ENCODE measurements around the gene WNT9A. TPM values are rescaled to one million over a fixed set of nuclear protein-coding genes. Genes with fewer than 3 reads are reported as not detected.
"Not testable (repeated sequence)": the region's sequence is repeated elsewhere in the genome, so short reads cannot be mapped to it uniquely, and the experiment has no call there.

The WNT9A gene
- total RNA-seq, 2 experiments from 2014 or later: not detected

DNA sequence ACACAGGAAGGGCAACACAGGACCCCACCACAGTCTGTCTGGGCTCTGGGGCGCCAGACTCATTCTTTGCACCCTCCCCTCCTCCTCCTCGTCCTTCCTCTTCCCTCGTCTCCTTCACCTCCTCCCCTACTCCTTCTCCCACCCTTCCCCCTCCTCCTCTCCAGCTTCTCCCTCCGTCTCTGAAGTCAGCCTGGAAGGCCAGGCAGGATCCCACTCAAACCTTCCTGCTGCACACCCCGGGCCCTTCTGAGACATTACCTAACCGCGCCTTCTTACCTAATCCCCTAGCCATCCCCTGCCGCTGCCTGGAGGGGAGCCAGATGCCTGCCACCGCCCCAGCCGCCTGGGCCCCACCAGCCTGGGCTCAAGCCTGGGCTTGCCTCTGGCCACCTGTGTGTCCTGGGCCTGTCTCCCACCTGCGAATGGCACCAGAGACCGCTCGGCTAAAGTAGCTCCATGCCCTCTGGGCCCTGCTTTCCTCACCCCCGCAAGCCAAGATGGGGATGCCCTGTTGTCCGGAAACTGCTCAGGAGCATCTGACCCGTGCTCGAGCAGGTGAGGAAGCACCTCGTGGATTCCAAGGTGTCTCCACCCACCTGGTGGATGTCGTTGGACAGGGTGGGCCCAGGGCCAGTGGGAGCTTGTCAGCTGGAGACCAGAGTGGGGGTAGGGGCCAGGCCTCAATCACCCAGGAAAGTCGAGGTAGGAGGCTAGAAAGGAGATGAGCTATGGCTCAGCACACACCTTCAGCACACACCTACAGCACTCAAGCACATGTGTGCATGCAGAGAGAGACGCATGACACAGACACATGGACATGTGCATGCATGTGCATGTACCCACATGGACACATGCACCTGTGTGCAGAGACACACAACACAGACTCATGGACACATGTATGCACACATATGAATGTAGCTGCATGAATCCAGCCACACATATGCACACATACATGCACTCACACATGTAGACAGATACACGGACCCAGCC is 31.9 kb downstream of the WNT9A start:
- intact Hi-C loops (cut with micrococcal nuclease): no loop called here
- Mint-ChIP-seq H3K4me1 (ENCODE audit: low read depth) (peaks cover 2% of the 10 kb centered on the region), H3K27ac (no peak overlapping the region), H3K27me3 (ENCODE audit: low read depth) (no peaks in the 10 kb centered on the region), H3K4me3 (no peak overlapping the region), H3K36me3 (ENCODE audit: low read depth) (no peaks in the 10 kb centered on the region), H3K9me3 (no peaks in the 10 kb centered on the region)
- CTCF ChIA-PET: no interaction called here
- DNase-seq: no peak

DNA sequence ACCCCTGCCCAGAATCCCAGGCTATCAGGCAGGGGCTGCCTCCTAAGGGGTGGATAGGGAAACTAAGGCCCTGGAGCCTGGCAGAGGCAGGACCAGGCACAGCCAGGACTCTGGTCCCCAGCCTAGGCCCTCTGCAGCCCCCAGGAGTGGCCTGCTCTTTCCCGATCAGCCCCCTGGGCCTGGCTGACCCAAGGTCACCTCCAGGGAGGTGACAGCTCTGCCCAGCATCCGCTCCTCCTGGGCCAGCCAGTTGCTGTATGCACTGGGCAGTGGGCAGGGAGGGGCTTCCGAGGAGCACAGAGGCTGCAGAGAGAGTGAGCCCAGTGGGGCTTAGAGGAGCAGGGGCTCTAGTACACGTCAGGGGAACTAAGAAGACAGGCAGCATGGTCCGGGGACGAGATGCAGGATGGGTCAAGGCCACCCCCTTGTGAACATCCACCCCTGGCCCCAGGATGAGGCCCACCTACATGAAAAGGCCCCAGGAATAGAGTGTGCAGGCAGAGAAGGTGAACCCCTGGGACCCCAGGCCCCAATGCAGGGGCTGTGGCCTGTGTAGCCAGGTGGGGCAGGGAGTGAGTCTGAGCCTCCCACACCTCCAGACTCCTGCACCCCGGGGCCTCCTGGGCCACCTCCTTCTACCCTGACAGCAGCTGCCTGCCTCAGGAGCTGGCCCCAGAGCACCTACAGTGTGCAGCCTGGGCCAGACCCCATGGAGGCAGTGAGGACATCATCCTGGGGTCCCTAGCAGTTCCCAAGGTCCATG is 32.8 kb downstream of the WNT9A start:
- DNase-seq: no peak
- CTCF ChIA-PET: no interaction called here
- no peaks in the 10 kb centered on the region for H3K9me3 Mint-ChIP-seq
- intact Hi-C loops (cut with micrococcal nuclease): no loop called here
- H3K4me3 Mint-ChIP-seq: no peak overlapping the region
- no peaks in the 10 kb centered on the region for H3K27me3 Mint-ChIP-seq (ENCODE audit: low read depth)
- no peaks in the 10 kb centered on the region for H3K36me3 Mint-ChIP-seq (ENCODE audit: low read depth)
- H3K27ac Mint-ChIP-seq: no peak overlapping the region
- peaks cover 2% of the 10 kb centered on the region for H3K4me1 Mint-ChIP-seq (ENCODE audit: low read depth)

DNA sequence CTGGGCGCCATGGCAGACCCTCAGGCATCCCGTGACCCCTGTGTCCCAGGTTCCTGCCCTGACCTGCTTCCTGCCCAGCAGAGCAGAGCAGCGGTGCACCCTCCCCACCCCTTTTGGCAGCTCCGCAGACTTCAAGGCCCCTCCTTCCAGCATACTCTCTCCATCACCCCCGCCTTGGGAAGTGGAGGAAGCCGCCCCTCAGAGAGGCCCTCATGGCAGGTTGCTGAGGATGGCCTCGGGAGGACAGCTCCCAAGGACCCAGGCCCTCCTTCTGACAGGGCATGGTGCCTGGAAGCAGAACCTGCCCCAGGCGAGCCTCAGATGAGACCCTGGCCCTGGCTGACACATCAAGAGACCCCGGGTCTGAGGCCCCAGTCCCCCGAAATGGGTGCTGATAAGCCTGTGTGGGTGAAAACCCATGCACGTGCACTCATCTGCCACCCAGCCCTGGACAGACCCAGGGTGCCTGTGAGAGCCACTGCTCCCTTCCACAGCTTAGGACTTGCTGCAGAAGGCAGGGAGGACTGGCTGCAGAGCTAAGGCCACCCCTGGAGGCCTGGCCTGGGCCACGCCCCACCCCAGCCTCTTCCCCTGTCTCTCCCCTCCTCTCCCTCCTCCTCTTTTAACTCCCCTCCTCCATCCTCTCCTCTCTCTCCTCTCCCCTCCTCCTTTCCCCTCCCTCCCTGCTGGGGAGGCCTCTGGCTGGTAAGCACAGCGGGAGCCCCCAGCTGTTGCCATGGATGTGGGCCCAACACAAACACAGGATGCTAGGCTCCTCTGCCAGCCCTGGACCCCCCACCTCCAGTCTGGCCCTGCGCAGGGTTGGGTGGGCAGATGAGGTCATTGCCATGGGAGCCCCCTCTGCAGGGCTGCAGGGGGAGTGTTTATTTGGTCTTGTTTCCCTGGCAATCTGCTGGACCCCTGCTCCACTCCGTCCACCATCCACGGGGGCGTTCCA is 33.7 kb downstream of the WNT9A start:
- intact Hi-C loops (cut with micrococcal nuclease): no loop called here
- CTCF ChIA-PET: no interaction called here
- Mint-ChIP-seq H3K9me3 (no peaks in the 10 kb centered on the region), H3K36me3 (ENCODE audit: low read depth) (no peaks in the 10 kb centered on the region), H3K27me3 (ENCODE audit: low read depth) (no peaks in the 10 kb centered on the region), H3K4me1 (ENCODE audit: low read depth) (peaks cover 2% of the 10 kb centered on the region), H3K27ac (no peak overlapping the region), H3K4me3 (no peak overlapping the region)
- DNase-seq: no peak

DNA sequence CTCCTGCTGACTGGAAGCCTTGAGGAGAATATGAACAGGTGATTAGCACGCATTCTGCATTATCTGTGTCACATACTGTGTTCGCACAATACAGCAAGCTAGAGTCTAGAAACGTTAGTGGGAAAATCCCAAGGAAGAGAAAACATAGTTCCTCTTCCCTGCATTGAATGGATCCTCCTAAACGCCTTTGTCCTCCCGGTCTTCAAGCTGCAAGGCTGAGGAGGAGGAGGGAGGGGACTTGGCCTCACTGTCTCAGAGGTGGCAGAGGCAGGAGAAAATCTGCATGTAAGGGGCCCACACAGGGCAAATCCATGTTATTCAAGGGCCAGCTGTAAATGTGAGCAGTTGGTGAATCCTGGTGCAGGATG is 34.4 kb downstream of the WNT9A start:
- no peak overlapping the region for H3K27ac Mint-ChIP-seq
- no peak for DNase-seq

DNA sequence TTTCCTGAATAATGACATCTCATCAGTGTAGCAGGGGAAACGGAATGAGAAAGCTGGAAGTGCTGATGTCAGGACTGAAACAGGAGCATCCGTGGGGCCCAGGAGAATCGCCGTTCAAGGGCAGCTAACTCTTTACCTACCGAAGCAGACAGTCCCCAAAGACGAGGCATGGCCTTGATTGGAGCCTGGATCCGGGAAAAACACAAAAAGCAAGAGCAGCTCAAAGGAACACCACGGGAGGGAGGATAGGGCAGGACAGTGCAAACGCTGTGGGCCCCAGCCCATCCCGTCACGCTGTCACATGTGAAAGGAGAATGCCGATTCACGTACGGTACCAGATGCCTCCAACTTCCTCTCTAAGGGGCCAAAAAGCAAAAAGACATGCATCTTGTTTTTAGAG is 34.9 kb downstream of the WNT9A start:
- Mint-ChIP-seq H3K9me3 (no peaks in the 10 kb centered on the region), H3K4me3 (no peak overlapping the region), H3K36me3 (ENCODE audit: low read depth) (no peaks in the 10 kb centered on the region), H3K4me1 (ENCODE audit: low read depth) (peaks cover 2% of the 10 kb centered on the region), H3K27me3 (ENCODE audit: low read depth) (no peaks in the 10 kb centered on the region), H3K27ac (no peak overlapping the region)
- CTCF ChIA-PET: no interaction called here
- DNase-seq: no peak
- intact Hi-C loops (cut with micrococcal nuclease): no loop called here

More for the DNA sequence above, 34.4 kb downstream of the WNT9A start:
- H3K36me3 Mint-ChIP-seq (ENCODE audit: low read depth): no peaks in the 10 kb centered on the region
- CTCF ChIA-PET: no interaction called here
- no peaks in the 10 kb centered on the region for H3K9me3 Mint-ChIP-seq
- peaks cover 2% of the 10 kb centered on the region for H3K4me1 Mint-ChIP-seq (ENCODE audit: low read depth)
- no peaks in the 10 kb centered on the region for H3K27me3 Mint-ChIP-seq (ENCODE audit: low read depth)
- H3K4me3 Mint-ChIP-seq: no peak overlapping the region
- intact Hi-C loops (cut with micrococcal nuclease): no loop called here

DNA sequence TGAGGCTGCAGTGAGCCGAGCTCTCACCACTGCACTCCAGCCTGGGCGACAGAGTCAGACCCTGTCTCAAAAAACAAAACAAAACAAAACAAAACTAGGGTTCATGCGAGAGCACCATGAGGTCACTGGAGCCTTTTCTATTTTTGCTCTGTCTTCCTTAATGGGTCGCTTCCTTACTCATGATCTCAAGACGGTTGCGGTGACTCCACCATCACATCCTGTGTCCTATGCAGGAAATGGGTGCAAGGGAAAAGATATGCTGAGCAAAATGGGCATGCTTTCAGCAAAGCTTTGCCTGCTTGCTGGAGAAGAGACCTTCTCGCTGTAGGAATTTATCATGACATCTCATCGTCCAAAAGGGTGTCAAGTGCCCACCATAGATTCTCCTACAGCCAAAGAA is 36.4 kb downstream of the WNT9A start:
- intact Hi-C loops (cut with micrococcal nuclease): no loop called here
- CTCF ChIA-PET: no interaction called here
- H3K4me1 Mint-ChIP-seq (ENCODE audit: low read depth): peaks cover 2% of the 10 kb centered on the region
- H3K27ac Mint-ChIP-seq: no peak overlapping the region
- no peaks in the 10 kb centered on the region for H3K36me3 Mint-ChIP-seq (ENCODE audit: low read depth)
- no peak for DNase-seq
- H3K27me3 Mint-ChIP-seq (ENCODE audit: low read depth): no peaks in the 10 kb centered on the region
- no peaks in the 10 kb centered on the region for H3K9me3 Mint-ChIP-seq
- no peak overlapping the region for H3K4me3 Mint-ChIP-seq

DNA sequence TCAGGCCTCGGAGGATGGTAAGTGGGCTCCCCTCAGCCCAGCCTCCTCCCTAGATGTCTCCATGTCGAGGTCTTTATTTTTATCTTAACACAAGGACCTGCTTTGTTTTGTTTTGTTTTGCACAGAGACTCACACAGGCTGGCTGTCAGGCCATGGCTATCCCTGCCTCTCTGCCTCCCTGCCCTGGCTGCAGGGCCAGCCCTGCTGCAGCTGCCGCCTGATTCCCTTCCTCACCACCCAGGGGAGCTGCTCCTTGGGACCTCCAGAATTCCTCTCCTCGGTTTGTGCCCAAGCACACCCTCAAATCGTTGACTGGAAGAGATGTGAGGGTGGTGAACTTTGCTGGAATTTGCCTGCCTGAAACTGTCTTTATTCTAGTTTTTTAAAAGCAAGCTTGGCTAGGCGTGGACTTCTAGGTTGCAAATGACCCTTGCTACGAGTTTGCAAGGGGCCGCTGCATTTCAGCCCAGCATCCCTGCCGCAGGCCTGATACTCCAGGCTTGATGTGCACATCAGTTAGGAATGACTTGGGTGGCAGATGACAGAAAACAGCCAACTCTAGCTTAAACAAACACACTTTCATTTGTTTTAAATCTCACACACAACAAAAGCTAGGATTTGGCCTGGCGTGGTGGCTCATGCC is 37.1 kb downstream of the WNT9A start:
- Mint-ChIP-seq H3K4me3 (no peak overlapping the region), H3K27me3 (ENCODE audit: low read depth) (no peaks in the 10 kb centered on the region), H3K9me3 (no peaks in the 10 kb centered on the region), H3K36me3 (ENCODE audit: low read depth) (no peaks in the 10 kb centered on the region), H3K4me1 (ENCODE audit: low read depth) (peaks cover 2% of the 10 kb centered on the region), H3K27ac (no peak overlapping the region)
- DNase-seq: no peak
- intact Hi-C loops (cut with micrococcal nuclease): no loop called here
- CTCF ChIA-PET: no interaction called here

DNA sequence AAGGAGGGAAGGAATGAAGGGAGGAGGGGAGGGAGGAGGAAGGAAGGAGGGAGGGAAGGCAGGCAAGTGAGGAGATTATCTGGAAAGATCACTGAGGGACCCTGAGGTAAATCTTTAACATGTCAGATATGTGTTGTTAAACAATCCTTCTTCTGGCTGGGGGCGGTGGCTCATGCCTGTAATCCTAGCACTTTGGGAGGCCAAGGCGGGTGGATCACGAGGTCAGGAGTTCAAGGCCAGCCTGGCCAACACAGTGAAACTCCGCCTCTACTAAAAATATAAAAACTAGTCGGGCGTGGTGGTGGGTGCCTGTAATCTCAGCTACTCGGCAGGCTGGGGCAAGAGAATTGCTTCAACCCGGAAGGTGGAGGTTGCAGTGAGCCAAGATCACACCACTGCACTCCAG is 37.8 kb downstream of the WNT9A start:
- H3K27me3 Mint-ChIP-seq (ENCODE audit: low read depth); H3K36me3 Mint-ChIP-seq (ENCODE audit: low read depth); intact Hi-C loops (cut with micrococcal nuclease): not testable (repeated sequence)

DNA sequence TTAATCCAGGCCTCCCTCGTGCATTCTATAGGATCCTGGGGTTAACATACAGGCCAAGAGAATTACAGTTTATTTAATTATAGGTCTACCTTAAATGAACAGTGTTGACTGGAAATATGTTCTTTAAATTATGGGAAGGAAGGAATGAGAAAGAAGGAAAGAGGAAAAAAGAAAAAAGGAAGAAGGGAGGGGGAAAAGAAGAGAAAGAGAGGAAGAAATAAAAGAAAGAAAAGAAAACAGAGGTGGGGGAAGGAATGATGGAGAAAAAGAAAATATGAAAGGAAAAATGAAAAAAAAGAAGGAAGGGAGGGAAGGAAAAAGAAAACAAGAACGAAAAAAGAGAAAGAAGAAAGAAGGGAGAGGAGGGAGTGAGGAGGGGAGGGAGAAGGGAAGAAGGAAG is 38.5 kb downstream of the WNT9A start:
- CTCF ChIA-PET: no interaction called here
- H3K4me1 Mint-ChIP-seq (ENCODE audit: low read depth): peaks cover 2% of the 10 kb centered on the region
- no peaks in the 10 kb centered on the region for H3K27me3 Mint-ChIP-seq (ENCODE audit: low read depth)
- no peaks in the 10 kb centered on the region for H3K9me3 Mint-ChIP-seq
- no peaks in the 10 kb centered on the region for H3K36me3 Mint-ChIP-seq (ENCODE audit: low read depth)
- no peak overlapping the region for H3K4me3 Mint-ChIP-seq
- intact Hi-C loops (cut with micrococcal nuclease): no loop called here
- no peak for DNase-seq
- no peak overlapping the region for H3K27ac Mint-ChIP-seq

More for the DNA sequence above, 37.8 kb downstream of the WNT9A start:
- DNase-seq; H3K9me3 Mint-ChIP-seq; H3K4me3 Mint-ChIP-seq; CTCF ChIA-PET; H3K4me1 Mint-ChIP-seq (ENCODE audit: low read depth); H3K27ac Mint-ChIP-seq: not testable (repeated sequence)

DNA sequence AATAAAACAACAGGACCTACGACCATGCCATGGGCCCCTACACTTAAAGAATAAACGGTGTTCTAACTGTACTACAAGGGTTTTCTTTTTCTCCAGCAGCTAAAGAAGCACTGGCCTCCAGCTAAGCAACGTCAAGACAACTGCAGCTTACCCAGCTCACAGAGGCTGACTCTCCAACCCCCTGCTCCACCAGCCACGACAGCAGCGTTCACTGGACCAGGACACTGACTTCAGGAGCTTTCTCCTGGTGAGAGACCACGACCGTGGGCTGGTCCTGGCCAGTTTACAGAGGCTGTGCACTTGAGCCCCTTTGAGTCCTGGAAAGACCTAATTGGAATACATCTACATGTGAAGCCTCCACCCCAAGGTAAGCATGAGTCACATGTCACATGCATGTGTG is 39.4 kb downstream of the WNT9A start:
- DNase-seq: no peak
- Mint-ChIP-seq H3K9me3 (no peaks in the 10 kb centered on the region), H3K27me3 (ENCODE audit: low read depth) (no peaks in the 10 kb centered on the region), H3K4me3 (no peak overlapping the region), H3K4me1 (ENCODE audit: low read depth) (peaks cover 2% of the 10 kb centered on the region), H3K27ac (no peak overlapping the region), H3K36me3 (ENCODE audit: low read depth) (no peaks in the 10 kb centered on the region)
- intact Hi-C loops (cut with micrococcal nuclease): no loop called here
- CTCF ChIA-PET: no interaction called here

DNA sequence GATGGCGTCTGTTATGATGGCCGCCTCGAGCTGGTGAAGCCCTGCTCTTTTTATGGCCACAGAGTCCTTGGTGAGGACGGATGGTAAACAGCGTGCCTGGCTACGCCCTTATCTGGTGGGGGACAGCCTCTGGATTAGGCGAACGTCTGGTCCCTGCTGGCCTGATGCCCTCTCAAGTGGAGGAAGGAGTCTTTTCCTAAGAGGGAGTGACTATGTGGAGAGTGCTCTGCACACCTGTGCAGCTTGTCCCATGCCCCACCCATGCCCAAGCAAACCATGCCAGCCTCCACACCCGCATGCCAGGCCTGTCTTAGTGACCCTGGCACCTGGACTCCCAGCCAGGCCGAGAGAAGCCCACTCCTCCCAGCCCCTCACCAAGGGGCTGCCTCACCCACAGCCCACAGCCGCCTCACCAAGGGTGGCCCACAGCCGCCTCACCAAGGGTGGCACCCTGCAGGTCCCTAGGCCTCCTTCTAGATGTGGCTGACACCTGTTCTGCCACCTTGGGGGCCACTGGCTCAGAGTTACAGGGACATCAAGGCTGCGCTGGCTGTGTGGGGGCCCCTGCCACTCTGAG is 40.2 kb downstream of the WNT9A start:
- intact Hi-C loops (cut with micrococcal nuclease): no loop called here
- H3K9me3 Mint-ChIP-seq: no peaks in the 10 kb centered on the region
- DNase-seq: no peak
- H3K4me1 Mint-ChIP-seq (ENCODE audit: low read depth): peaks cover under 1% of the 10 kb centered on the region
- CTCF ChIA-PET: no interaction called here
- H3K27me3 Mint-ChIP-seq (ENCODE audit: low read depth): no peaks in the 10 kb centered on the region
- no peak overlapping the region for H3K27ac Mint-ChIP-seq
- H3K36me3 Mint-ChIP-seq (ENCODE audit: low read depth): no peaks in the 10 kb centered on the region
- H3K4me3 Mint-ChIP-seq: no peak overlapping the region
